Muscle of back (tissue), 13 donors: Measurements from ENCODE around the gene TOMM6. TPM values are rescaled to one million over a fixed set of nuclear protein-coding genes. Genes with fewer than 3 reads are reported as not detected.
A peak's percentile ranks its signal among the peaks of the same experiment; 100 is the strongest.

Experiments used
- DNase-seq, 3 donors: peaks; one replicate each; pipeline versions ENCODE4 v3.0.0 to v3.0.0-alpha.2; 2013
- long read RNA-seq, 9 donors: transcript quantifications; one replicate each; lab custom pipeline, GENCODE V29; 2026
- polyA plus RNA-seq, 10 donors: library from polyadenylated mRNA; unstranded; fragments of 120-200 nt; gene quantifications; one replicate each; pipeline ENCODE4 v1.2.1, GENCODE V29; 2013; ENCODE audit not compliant: insufficient read length in 10 of 10

TOMM6 gene
- 100 to 1,000 TPM; 154 to 176 (median 165) TPM for polyA plus RNA-seq
- long read RNA-seq, donor 1, transcript TOMM6-202 (3 exons, 637 nt), result minor isoform, 39 of 86 reads
- long read RNA-seq, donor 1, transcript TOMM6-201 (3 exons, 595 nt), result major isoform, 47 of 86 reads
- long read RNA-seq, donor 1, partial matches to known transcripts, result 0 of 86 reads
- long read RNA-seq, donor 1, other reads (novel, unspliced or antisense), result 0 of 86 reads
- long read RNA-seq, donor 2, transcript TOMM6-201 (3 exons, 595 nt), result major isoform, 49 of 86 reads
- long read RNA-seq, donor 2, transcript TOMM6-202 (3 exons, 637 nt), result minor isoform, 37 of 86 reads
- long read RNA-seq, donor 2, partial matches to known transcripts, result 0 of 86 reads
- long read RNA-seq, donor 2, other reads (novel, unspliced or antisense), result 0 of 86 reads
- long read RNA-seq, donor 3, partial matches to known transcripts, result 0 of 1 reads
- long read RNA-seq, donor 3, other reads (novel, unspliced or antisense), result 0 of 1 reads
- long read RNA-seq, donor 4, transcript TOMM6-201 (3 exons, 595 nt), result major isoform, 38 of 63 reads
- long read RNA-seq, donor 4, transcript TOMM6-202 (3 exons, 637 nt), result minor isoform, 25 of 63 reads
- long read RNA-seq, donor 4, partial matches to known transcripts, result 0 of 63 reads
- long read RNA-seq, donor 4, other reads (novel, unspliced or antisense), result 0 of 63 reads
- long read RNA-seq, donor 5, transcript TOMM6-201 (3 exons, 595 nt), result major isoform, 67 of 123 reads
- long read RNA-seq, donor 5, transcript TOMM6-202 (3 exons, 637 nt), result minor isoform, 56 of 123 reads
- long read RNA-seq, donor 5, partial matches to known transcripts, result 0 of 123 reads
- long read RNA-seq, donor 5, other reads (novel, unspliced or antisense), result 0 of 123 reads
- long read RNA-seq, donor 6, transcript TOMM6-202 (3 exons, 637 nt), result minor isoform, 50 of 101 reads
- long read RNA-seq, donor 6, transcript TOMM6-201 (3 exons, 595 nt), result major isoform, 51 of 101 reads
- long read RNA-seq, donor 6, partial matches to known transcripts, result 0 of 101 reads
- long read RNA-seq, donor 6, other reads (novel, unspliced or antisense), result 0 of 101 reads
- long read RNA-seq, donor 7, transcript TOMM6-202 (3 exons, 637 nt), result minor isoform, 25 of 53 reads
- long read RNA-seq, donor 7, transcript TOMM6-201 (3 exons, 595 nt), result major isoform, 28 of 53 reads
- long read RNA-seq, donor 7, partial matches to known transcripts, result 0 of 53 reads
- long read RNA-seq, donor 7, other reads (novel, unspliced or antisense), result 0 of 53 reads
- long read RNA-seq, donor 8, transcript TOMM6-201 (3 exons, 595 nt), result major isoform, 45 of 70 reads
- long read RNA-seq, donor 8, transcript TOMM6-202 (3 exons, 637 nt), result minor isoform, 25 of 70 reads
- long read RNA-seq, donor 8, partial matches to known transcripts, result 0 of 70 reads
- long read RNA-seq, donor 8, other reads (novel, unspliced or antisense), result 0 of 70 reads
- long read RNA-seq, donor 9, transcript TOMM6-201 (3 exons, 595 nt), result major isoform, 8 of 12 reads
- long read RNA-seq, donor 9, partial matches to known transcripts, result 0 of 12 reads
- long read RNA-seq, donor 9, other reads (novel, unspliced or antisense), result 0 of 12 reads

- peak; percentile 94 to 99 (median 98) for DNase-seq
Measured at GRCh38 chr6:41787219-41787917, at the start of gene TOMM6. Gene TOMM6 (plus strand): TSS chr6:41787694. CDS start chr6:41787698, 4 bp downstream.

- no peak for DNase-seq
Measured at GRCh38 chr6:41739041-41739440, 48.5 kb upstream of the TOMM6 start.

- no peak for DNase-seq
Measured at GRCh38 chr6:41740366-41741162, 46.9 kb upstream of the TOMM6 start.

GRCh38 chr6:41741625-41742490 is 45.6 kb upstream of the TOMM6 start:
- DNase-seq, result no peak

- no peak for DNase-seq
Measured at GRCh38 chr6:41743406-41744235, 43.9 kb upstream of the TOMM6 start.

- no peak for DNase-seq
Measured at GRCh38 chr6:41744236-41744787, 43.2 kb upstream of the TOMM6 start.

GRCh38 chr6:41746107-41746506 is 41.4 kb upstream of the TOMM6 start:
- DNase-seq, result no peak

GRCh38 chr6:41747256-41748101 is 40.0 kb upstream of the TOMM6 start, which contains the start of gene PGC:
Gene PGC (minus strand): TSS chr6:41747397. CDS start chr6:41747334, 63 bp downstream.
- no peak for DNase-seq

GRCh38 chr6:41748102-41748477 is 39.4 kb upstream of the TOMM6 start:
- DNase-seq, result no peak

GRCh38 chr6:41748542-41748941 is 39.0 kb upstream of the TOMM6 start:
- DNase-seq, result no peak

- no peak for DNase-seq
Measured at GRCh38 chr6:41750374-41750773, 37.1 kb upstream of the TOMM6 start.

GRCh38 chr6:41755895-41756294 is 31.6 kb upstream of the TOMM6 start:
- DNase-seq, result no peak

GRCh38 chr6:41756354-41756753 is 31.1 kb upstream of the TOMM6 start:
- DNase-seq, result no peak

GRCh38 chr6:41757271-41757670 is 30.2 kb upstream of the TOMM6 start:
- peak; percentile 35 to 56 (median 40) for DNase-seq

- DNase-seq, result no peak
Measured at GRCh38 chr6:41757931-41758640, 29.4 kb upstream of the TOMM6 start.

GRCh38 chr6:41758641-41759035 is 28.9 kb upstream of the TOMM6 start:
- no peak for DNase-seq
